Activated CD8-positive, alpha-beta memory T cell treated with anti-CD3 and anti-CD28 coated beads, Interleukin-2, amount 50 U/mL, for 48 hours (primary cell): ENCODE results near the gene RPGRIP1L.

Source experiments
- DNase-seq: peaks from one replicate; pipeline ENCODE4 v3.0.0-alpha.2; 2020

The RPGRIP1L gene

GRCh38 chr16:53703590-53704444 lies at the start of gene RPGRIP1L, which contains the start of gene FTO:
TSS of gene RPGRIP1L (minus strand) at chr16:53703859. CDS start at chr16:53700723, 3,136 bp downstream.
TSS of gene FTO (plus strand) at chr16:53704156.
- DNase-seq: peak; percentile 98

GRCh38 chr16:53753431-53753830 lies 49.8 kb upstream of the RPGRIP1L start:
- no peak for DNase-seq

GRCh38 chr16:53752560-53752959 lies 48.9 kb upstream of the RPGRIP1L start:
- DNase-seq: no peak

GRCh38 chr16:53745753-53746266 lies 42.2 kb upstream of the RPGRIP1L start:
- DNase-seq: no peak

- DNase-seq: no peak
Measured at GRCh38 chr16:53745086-53745485, 41.4 kb upstream of the RPGRIP1L start.

- no peak for DNase-seq
Measured at GRCh38 chr16:53744449-53744848, 40.8 kb upstream of the RPGRIP1L start.

GRCh38 chr16:53743149-53743566 lies 39.5 kb upstream of the RPGRIP1L start:
- DNase-seq: no peak

- DNase-seq: no peak
Measured at GRCh38 chr16:53741546-53741945, 37.9 kb upstream of the RPGRIP1L start.

GRCh38 chr16:53740933-53741531 lies 37.4 kb upstream of the RPGRIP1L start:
- no peak for DNase-seq

GRCh38 chr16:53740476-53740875 lies 36.8 kb upstream of the RPGRIP1L start:
- DNase-seq: no peak

- no peak for DNase-seq
Measured at GRCh38 chr16:53737552-53737951, 33.9 kb upstream of the RPGRIP1L start.

- DNase-seq: no peak
Measured at GRCh38 chr16:53736297-53736696, 32.6 kb upstream of the RPGRIP1L start.

GRCh38 chr16:53734908-53735307 lies 31.2 kb upstream of the RPGRIP1L start:
- no peak for DNase-seq

- DNase-seq: no peak
Measured at GRCh38 chr16:53732296-53732929, 28.8 kb upstream of the RPGRIP1L start.

GRCh38 chr16:53730693-53731092 lies 27.0 kb upstream of the RPGRIP1L start:
- DNase-seq: no peak

GRCh38 chr16:53726625-53727024 lies 23.0 kb upstream of the RPGRIP1L start:
- DNase-seq: no peak

- no peak for DNase-seq
Measured at GRCh38 chr16:53721017-53721416, 17.4 kb upstream of the RPGRIP1L start.

- DNase-seq: no peak
Measured at GRCh38 chr16:53717577-53717976, 13.9 kb upstream of the RPGRIP1L start.

GRCh38 chr16:53715023-53715384 lies 11.3 kb upstream of the RPGRIP1L start:
- no peak for DNase-seq

- DNase-seq: no peak
Measured at GRCh38 chr16:53714205-53715022, 10.8 kb upstream of the RPGRIP1L start.

GRCh38 chr16:53713403-53714204 lies 9.9 kb upstream of the RPGRIP1L start:
- DNase-seq: no peak

GRCh38 chr16:53712065-53712464 lies 8.4 kb upstream of the RPGRIP1L start:
- DNase-seq: no peak
